Limb (tissue), 2 donors: ENCODE results near the gene WFIKKN1.

Experiments used
- DNase-seq, 2 donors: peaks; one replicate each; pipeline ENCODE4 v3.0.0-alpha.2; 2016; ENCODE audit errors: extremely low spot score in 2 of 2

WFIKKN1 gene

GRCh38 chr16:636206-637080 lies 5.7 kb downstream of the WFIKKN1 start, which contains the start of gene METTL26:
TSS of gene METTL26 (minus strand) at chr16:636305. CDS start at chr16:636290, 15 bp downstream.
- DNase-seq = peak; percentile 94 to 97

GRCh38 chr16:637081-638018 lies 6.6 kb downstream of the WFIKKN1 start:
- DNase-seq = peak; percentile 89 to 97

- DNase-seq = no peak
Measured at GRCh38 chr16:638034-638543, 7.3 kb downstream of the WFIKKN1 start.

- no peak for DNase-seq
Measured at GRCh38 chr16:638836-639235, 8.1 kb downstream of the WFIKKN1 start.

- DNase-seq = no peak
Measured at GRCh38 chr16:640614-641013, 9.8 kb downstream of the WFIKKN1 start.

- DNase-seq = peak; percentile 18 to 74
Measured at GRCh38 chr16:641326-642188, 10.8 kb downstream of the WFIKKN1 start, which contains the start of gene MCRIP2. TSS of gene MCRIP2 (plus strand) at chr16:641828. CDS start at chr16:641992, 164 bp downstream.

GRCh38 chr16:642189-643049 lies 11.6 kb downstream of the WFIKKN1 start:
- no peak for DNase-seq

- no peak for DNase-seq
Measured at GRCh38 chr16:643050-643368, 12.2 kb downstream of the WFIKKN1 start.

GRCh38 chr16:644556-644955 lies 13.8 kb downstream of the WFIKKN1 start:
- no peak for DNase-seq

GRCh38 chr16:645852-646678 lies 15.3 kb downstream of the WFIKKN1 start:
- no peak for DNase-seq

- no peak for DNase-seq
Measured at GRCh38 chr16:646679-647172, 15.9 kb downstream of the WFIKKN1 start.

GRCh38 chr16:647173-647902 lies 16.6 kb downstream of the WFIKKN1 start:
- no peak for DNase-seq

- no peak for DNase-seq
Measured at GRCh38 chr16:648071-648780, 17.4 kb downstream of the WFIKKN1 start.

- peak; percentile 93 to 94 for DNase-seq
Measured at GRCh38 chr16:648781-649589, 18.2 kb downstream of the WFIKKN1 start, which contains the start of gene WDR90. TSS of gene WDR90 (plus strand) at chr16:649365. CDS start at chr16:649417, 52 bp downstream.

- no peak for DNase-seq
Measured at GRCh38 chr16:649631-650030, 18.8 kb downstream of the WFIKKN1 start.

- no peak for DNase-seq
Measured at GRCh38 chr16:651844-652243, 21.1 kb downstream of the WFIKKN1 start.
